Prostate gland (tissue), 2 donors: ENCODE data around the gene KCP. TPM values are rescaled to one million over a fixed set of nuclear protein-coding genes. Genes with fewer than 3 reads are reported as not detected.
"Not testable (repeated sequence)": the region's sequence is repeated elsewhere in the genome, so short reads cannot be mapped to it uniquely, and the experiment has no call there.

Source experiments
- DNase-seq: peaks from one replicate; pipeline ENCODE4 v3.0.0-alpha.2; 2019; ENCODE audit warnings: low spot score
- H3K27ac ChIP-seq, 2 donors: fragments of 200-600 bp; sonication (generic); 2 replicates each; pipeline ENCODE4 v1.5.1; 2017 to 2019
- H3K27me3 ChIP-seq: fragments of 200-600 bp; sonication (generic); replicated peaks from 2 replicates; pipeline ENCODE4 v1.5.1; 2019; ENCODE audit not compliant: insufficient read depth
- H3K36me3 ChIP-seq, 2 donors: fragments of 200-600 bp; sonication (generic); 1 replicate in 1 of 2; 2 replicates in 1 of 2; pipeline versions ENCODE4 v1.5.1 to v1.8.1; 2017 to 2019
- H3K4me1 ChIP-seq: fragments of 200-600 bp; sonication (generic); replicated peaks from 2 replicates; pipeline ENCODE4 v1.5.1; 2019
- H3K4me3 ChIP-seq, 2 donors: fragments of 200-600 bp; sonication (generic); 2 replicates each; pipeline ENCODE4 v1.5.1; 2017 to 2019
- H3K9me3 ChIP-seq: fragments of 200-600 bp; sonication (generic); 2 replicates; pipeline ENCODE4 v1.5.1; 2017
- POLR2A ChIP-seq: fragments of 450-650 bp; IDR thresholded peaks from one replicate; pipeline ENCODE4 v1.6.1; 2016; ENCODE audit warnings: antibody characterized with exemption, mild to moderate bottlenecking
- POLR2AphosphoS5 ChIP-seq: sonication (generic); formaldehyde crosslinking; IDR thresholded peaks from one replicate; pipeline ENCODE4 v1.6.1; 2017; ENCODE audit warnings: antibody characterized with exemption
- WGBS: methylation state at CpG from one replicate; pipeline ENCODE4 v1.1.5; 2018; 5-methylcytosine and 5-hydroxymethylcytosine counted together
- intact Hi-C: fragments of 100-400 bp; cut with DNase I; formaldehyde crosslinking; loops from one replicate; pipeline ENCODE4 v1.14.2; 2022
- total RNA-seq, 2 donors: library from RNA; depleted of rRNA; stranded (reverse); fragments of >200 nt; gene quantifications; one replicate each; pipeline ENCODE4 v1.1.0, GENCODE V29; 2016
- TF ChIP-seq, protein P1 (sequence below), 4 experiments: fragments of 200-600 bp in 2 of 4; fragments of 450-650 bp in 2 of 4; sonication (generic) in 2 of 4; IDR thresholded peaks; 1 replicate in 3 of 4; 2 replicates in 1 of 4; pipeline ENCODE4 v1.5.1; 2016 to 2019; ENCODE audit warnings: antibody characterized with exemption in 4 of 4, mild to moderate bottlenecking in 2 of 4, moderate library complexity in 2 of 4

Gene KCP
- total RNA-seq, 2 donors from 2014 or later: 0.45 TPM; not detected in 1

DNA sequence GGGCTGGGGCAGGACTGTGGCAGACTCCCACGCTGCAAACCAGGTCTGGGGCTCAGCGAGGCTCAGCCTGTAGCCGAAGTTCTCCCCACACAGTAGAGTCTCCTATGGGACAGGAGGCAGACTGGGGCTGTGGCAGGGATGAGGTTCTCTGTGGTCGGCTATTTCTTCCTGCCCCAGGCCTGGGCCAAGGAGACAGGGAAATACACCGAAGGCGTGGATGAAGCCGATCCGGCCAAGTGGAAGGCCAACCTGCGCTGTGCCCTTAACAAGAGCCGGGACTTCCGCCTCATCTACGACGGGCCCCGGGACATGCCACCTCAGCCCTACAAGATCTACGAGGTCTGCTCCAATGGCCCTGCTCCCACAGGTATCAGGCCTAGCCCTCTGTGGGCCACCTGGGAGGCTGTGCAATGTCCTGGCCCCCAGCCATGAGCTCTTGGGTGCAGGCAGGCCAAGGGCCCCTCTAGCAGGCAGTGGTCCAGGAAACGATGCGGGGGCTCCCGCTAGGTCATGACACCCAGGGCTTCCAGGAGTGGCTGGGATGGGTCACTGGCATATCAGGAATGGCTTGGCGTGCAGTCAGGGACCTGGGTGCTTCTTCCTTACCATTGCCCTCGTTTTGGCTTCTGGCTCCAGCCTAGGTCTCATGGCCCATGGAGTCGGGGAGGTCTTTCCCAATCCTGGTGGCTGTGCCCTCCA, 35.3 kb upstream of the KCP start:
- WGBS: 91% methylated on average over 19 of the region's 21 CpGs
- Histone ChIP-seq H3K36me3 (no peaks in the 10 kb centered on the region), H3K9me3 (no peaks in the 10 kb centered on the region), H3K27me3 (no peaks in the 10 kb centered on the region), H3K4me3 (no peak overlapping the region), H3K27ac (no peak overlapping the region), H3K4me1 (no peaks in the 10 kb centered on the region)
- intact Hi-C loops: no loop called here
- DNase-seq: no peak
- TF ChIP-seq POLR2A (no peak), POLR2AphosphoS5 (no peak)
- TF ChIP-seq, protein P1, sequence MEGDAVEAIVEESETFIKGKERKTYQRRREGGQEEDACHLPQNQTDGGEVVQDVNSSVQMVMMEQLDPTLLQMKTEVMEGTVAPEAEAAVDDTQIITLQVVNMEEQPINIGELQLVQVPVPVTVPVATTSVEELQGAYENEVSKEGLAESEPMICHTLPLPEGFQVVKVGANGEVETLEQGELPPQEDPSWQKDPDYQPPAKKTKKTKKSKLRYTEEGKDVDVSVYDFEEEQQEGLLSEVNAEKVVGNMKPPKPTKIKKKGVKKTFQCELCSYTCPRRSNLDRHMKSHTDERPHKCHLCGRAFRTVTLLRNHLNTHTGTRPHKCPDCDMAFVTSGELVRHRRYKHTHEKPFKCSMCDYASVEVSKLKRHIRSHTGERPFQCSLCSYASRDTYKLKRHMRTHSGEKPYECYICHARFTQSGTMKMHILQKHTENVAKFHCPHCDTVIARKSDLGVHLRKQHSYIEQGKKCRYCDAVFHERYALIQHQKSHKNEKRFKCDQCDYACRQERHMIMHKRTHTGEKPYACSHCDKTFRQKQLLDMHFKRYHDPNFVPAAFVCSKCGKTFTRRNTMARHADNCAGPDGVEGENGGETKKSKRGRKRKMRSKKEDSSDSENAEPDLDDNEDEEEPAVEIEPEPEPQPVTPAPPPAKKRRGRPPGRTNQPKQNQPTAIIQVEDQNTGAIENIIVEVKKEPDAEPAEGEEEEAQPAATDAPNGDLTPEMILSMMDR (IDR thresholded peaks at IDR 0.05): no peak

DNA sequence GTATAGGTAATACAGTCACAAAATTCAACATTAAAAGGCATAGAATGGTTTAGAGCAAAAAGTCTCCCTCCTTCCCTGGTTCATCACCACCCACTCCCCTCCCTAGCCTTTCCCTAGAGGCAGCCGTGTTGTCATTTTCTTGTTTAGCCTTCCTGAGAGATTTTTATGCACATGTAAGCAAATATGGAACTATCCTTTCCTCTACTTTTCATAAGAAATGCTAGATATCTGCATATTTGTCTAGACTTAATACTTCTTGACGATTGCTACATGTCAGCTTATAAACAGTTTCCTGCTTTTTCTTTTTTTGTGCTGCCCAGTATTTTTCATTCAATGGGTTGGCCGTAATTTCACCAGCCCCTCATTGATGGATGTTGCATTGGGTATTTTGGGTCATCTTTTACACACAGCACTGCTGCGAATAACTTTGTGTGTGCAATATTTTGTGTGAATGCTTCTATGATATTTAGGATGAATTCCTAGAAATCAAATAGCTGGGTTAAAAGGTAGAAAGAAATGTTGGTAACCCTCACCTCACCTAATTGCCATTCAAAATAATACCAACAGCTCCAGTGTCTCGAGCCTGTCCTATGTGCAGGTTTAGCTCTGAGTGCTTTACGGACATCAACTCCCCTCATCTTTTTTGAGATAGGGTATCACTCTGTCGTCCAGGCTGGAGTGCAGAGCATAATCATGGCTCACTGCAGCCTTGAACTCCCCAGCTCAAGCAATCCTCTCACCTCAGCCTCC, 34.2 kb upstream of the KCP start:
- Histone ChIP-seq H3K4me3 (no peak overlapping the region), H3K36me3 (no peaks in the 10 kb centered on the region), H3K4me1 (no peaks in the 10 kb centered on the region), H3K27me3 (no peaks in the 10 kb centered on the region), H3K27ac (no peak overlapping the region), H3K9me3 (no peaks in the 10 kb centered on the region)
- no peak for DNase-seq
- WGBS: 67% methylated on average over 7 of the region's 7 CpGs
- intact Hi-C loops: no loop called here
- TF ChIP-seq POLR2AphosphoS5: no peak
- TF ChIP-seq, protein P1 (IDR thresholded peaks at IDR 0.05): no peak
- no peak for TF ChIP-seq POLR2A

DNA sequence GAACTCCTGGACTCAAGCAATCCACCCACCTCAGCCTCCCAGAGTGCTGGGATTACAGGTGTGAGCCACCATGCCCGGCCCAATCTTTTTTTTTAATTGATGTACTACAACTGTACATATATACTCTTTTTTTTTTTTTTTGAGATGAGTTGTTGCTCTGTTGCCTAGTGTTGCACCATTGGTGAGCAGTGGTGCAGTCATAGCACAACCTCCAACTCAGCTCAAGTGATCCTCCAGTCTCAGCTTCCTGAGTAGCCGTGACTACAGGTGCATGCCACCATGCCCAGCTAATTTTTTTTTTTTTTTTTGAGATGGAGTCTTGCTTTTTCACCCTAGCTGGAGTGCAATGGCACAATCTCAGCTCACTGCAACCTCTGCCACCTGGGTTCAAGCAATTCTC, 32.7 kb upstream of the KCP start:
- H3K27ac ChIP-seq, H3K27me3 ChIP-seq, H3K36me3 ChIP-seq, DNase-seq, H3K4me3 ChIP-seq, H3K9me3 ChIP-seq, intact Hi-C loops, H3K4me1 ChIP-seq: not testable (repeated sequence)
- 95% methylated on average over 2 of the region's 2 CpGs for WGBS

DNA sequence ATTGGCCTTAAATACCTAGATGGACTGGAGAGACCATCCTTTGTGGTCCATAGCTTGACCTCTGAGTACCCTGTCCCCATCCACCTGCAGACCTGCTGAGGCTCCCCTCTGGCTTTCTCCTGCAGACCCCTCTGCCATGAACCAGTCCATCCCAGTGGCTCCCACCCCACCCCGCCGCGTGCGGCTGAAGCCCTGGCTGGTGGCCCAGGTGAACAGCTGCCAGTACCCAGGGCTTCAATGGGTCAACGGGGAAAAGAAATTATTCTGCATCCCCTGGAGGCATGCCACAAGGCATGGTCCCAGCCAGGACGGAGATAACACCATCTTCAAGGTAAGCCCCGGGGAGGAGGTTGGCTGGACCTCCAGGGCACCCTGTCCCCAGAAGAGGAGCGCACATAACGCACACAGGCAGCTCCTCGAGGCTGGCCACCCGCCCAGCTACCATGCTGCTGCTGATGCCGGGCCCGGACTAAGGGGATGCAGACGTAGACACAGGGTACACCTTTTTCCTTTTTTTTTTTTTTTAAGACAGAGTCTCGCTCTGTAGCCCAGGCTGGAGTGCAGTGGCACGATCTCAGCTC, 31.5 kb upstream of the KCP start:
- H3K27me3 ChIP-seq: no peaks in the 10 kb centered on the region
- H3K36me3 ChIP-seq: no peaks in the 10 kb centered on the region
- H3K4me1 ChIP-seq: peaks cover 5% of the 10 kb centered on the region
- DNase-seq: no peak
- no peak overlapping the region for H3K27ac ChIP-seq
- 83% methylated on average over 16 of the region's 16 CpGs for WGBS
- intact Hi-C loops: no loop called here
- H3K4me3 ChIP-seq: no peak overlapping the region
- TF ChIP-seq POLR2A (no peak), POLR2AphosphoS5 (no peak)
- TF ChIP-seq, protein P1 (IDR thresholded peaks at IDR 0.05): no peak
- H3K9me3 ChIP-seq: no peaks in the 10 kb centered on the region

DNA sequence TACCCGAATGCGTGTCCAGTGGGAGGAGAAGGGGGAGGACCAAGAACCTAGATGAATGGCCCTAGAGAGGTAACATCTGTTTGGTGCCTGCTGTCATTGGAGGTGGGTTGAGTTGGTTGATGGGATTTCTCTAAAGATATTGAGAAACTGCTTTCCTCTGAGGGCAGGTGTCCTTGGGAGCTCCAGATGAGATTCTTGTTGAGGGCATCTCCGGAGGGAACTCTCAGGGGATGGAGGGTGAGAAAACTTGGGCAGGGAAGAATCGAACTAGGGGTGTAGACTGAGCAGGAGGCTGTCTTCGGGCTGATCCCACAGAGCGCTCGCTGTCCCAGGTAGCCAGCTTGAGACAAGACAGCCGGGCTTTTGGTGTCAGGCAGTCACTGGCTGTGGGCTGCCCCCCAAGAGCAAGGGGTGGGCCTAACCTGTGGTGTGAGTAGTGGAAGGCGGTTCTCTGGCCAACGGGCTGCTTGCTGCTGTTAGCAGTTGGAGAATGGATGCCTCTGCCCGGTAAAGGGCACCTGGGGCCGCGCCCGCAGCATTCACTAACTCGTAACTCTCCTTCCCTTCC, 30.9 kb upstream of the KCP start:
- no peaks in the 10 kb centered on the region for H3K36me3 ChIP-seq
- WGBS: 85% methylated on average over 15 of the region's 15 CpGs
- no peak overlapping the region for H3K4me3 ChIP-seq
- H3K27ac ChIP-seq: no peak overlapping the region
- no peak for TF ChIP-seq POLR2AphosphoS5
- TF ChIP-seq, protein P1 (IDR thresholded peaks at IDR 0.05): no peak
- TF ChIP-seq POLR2A: no peak
- DNase-seq: no peak
- intact Hi-C loops: no loop called here
- peaks cover 5% of the 10 kb centered on the region for H3K4me1 ChIP-seq
- no peaks in the 10 kb centered on the region for H3K27me3 ChIP-seq
- no peaks in the 10 kb centered on the region for H3K9me3 ChIP-seq
